Brain microvascular endothelial cell (primary cell): ENCODE results near the gene NINJ1.

Experiments
- DNase-seq: peaks from one replicate; pipeline ENCODE4 v3.0.0-alpha.2; 2020
- H3K27ac ChIP-seq: fragments of 250-450 bp; sonication (Bioruptor Pico); 2 replicates; pipeline ENCODE4 v1.5.1; 2020; ENCODE audit warnings: mild to moderate bottlenecking, moderate library complexity
- H3K27me3 ChIP-seq: fragments of 250-450 bp; sonication (Bioruptor Pico); replicated peaks from 2 replicates; pipeline ENCODE4 v1.5.1; 2020; ENCODE audit warnings: mild to moderate bottlenecking
- H3K36me3 ChIP-seq: fragments of 250-450 bp; sonication (Bioruptor Pico); replicated peaks from 2 replicates; pipeline ENCODE4 v1.5.1; 2020; ENCODE audit warnings: mild to moderate bottlenecking
- H3K4me3 ChIP-seq: 2 replicates; pipeline ENCODE4 v1.5.1; 2011; ENCODE audit warnings: low read depth, mild to moderate bottlenecking, control low read depth, low read length, moderate library complexity
- in situ Hi-C: cut with HindIII; loops from 2 replicates; pipeline ENCODE4 v1.10.0; 2017; ENCODE audit warnings: low sequenced_read_pairs, low pct_ligation_motif_present
- TF ChIP-seq, protein P1 (sequence below): IDR thresholded peaks from 2 replicates; pipeline ENCODE4 v1.5.1; 2011; ENCODE audit warnings: low read depth, mild to moderate bottlenecking, moderate library complexity, low read length, control low read depth, inconsistent platforms; ENCODE audit errors: missing control alignments

NINJ1 gene

DNA sequence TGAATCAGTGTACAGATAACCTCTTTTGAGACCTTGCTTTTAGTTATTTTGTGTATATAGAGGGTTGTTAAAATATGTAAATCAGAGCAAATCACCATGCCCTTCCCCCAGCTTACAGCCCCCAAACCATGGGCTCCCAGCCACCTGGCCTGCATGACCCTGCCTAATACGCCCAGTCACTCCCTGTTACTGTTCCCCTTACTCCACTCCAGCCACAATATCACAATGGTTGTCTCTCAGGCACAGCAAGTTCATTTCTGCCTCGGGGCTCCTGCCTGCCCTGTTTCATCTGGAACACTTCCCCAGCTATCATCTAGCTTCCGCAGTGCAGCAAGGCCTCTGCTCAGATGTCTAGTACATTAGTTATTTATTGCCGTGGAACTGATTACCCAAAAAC is 43.0 kb downstream of the NINJ1 start:
- Histone ChIP-seq H3K27me3 (no peaks in the 10 kb centered on the region), H3K27ac (no peak overlapping the region), H3K4me3 (no peak overlapping the region), H3K36me3 (no peaks in the 10 kb centered on the region)
- no peak for DNase-seq
- in situ Hi-C loops: no loop called here
- TF ChIP-seq, protein P1, sequence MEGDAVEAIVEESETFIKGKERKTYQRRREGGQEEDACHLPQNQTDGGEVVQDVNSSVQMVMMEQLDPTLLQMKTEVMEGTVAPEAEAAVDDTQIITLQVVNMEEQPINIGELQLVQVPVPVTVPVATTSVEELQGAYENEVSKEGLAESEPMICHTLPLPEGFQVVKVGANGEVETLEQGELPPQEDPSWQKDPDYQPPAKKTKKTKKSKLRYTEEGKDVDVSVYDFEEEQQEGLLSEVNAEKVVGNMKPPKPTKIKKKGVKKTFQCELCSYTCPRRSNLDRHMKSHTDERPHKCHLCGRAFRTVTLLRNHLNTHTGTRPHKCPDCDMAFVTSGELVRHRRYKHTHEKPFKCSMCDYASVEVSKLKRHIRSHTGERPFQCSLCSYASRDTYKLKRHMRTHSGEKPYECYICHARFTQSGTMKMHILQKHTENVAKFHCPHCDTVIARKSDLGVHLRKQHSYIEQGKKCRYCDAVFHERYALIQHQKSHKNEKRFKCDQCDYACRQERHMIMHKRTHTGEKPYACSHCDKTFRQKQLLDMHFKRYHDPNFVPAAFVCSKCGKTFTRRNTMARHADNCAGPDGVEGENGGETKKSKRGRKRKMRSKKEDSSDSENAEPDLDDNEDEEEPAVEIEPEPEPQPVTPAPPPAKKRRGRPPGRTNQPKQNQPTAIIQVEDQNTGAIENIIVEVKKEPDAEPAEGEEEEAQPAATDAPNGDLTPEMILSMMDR: no peak

DNA sequence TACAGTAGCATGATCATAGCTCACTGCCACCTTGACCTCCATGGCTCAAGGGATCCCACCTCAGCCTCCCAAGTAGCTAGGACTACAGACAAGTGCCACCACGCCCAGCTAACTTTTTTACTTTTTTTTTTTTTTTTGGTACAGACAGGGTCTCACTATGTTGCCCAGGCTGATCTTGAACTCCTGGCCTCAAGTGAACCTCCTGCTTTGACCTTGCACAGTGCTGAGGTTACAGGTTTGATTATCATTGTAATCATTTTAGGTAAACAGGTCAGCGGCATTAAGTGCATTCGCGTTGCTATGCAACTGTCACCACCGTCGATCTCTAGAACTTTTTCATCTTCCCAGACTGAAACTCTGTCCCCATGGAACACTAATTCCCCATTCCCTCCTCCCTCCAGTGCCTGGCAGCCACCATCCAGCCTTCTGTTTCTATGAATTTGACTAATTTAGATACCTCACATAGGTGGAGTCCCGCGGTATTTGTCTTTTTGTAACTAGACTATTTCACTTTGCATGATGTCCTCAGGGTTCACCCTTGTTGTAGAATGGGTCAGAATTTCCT is 43.9 kb downstream of the NINJ1 start:
- in situ Hi-C loops: no loop called here
- DNase-seq: no peak
- H3K27ac ChIP-seq: no peak overlapping the region
- TF ChIP-seq, protein P1: no peak
- no peaks in the 10 kb centered on the region for H3K27me3 ChIP-seq
- no peaks in the 10 kb centered on the region for H3K36me3 ChIP-seq
- H3K4me3 ChIP-seq: no peak overlapping the region

DNA sequence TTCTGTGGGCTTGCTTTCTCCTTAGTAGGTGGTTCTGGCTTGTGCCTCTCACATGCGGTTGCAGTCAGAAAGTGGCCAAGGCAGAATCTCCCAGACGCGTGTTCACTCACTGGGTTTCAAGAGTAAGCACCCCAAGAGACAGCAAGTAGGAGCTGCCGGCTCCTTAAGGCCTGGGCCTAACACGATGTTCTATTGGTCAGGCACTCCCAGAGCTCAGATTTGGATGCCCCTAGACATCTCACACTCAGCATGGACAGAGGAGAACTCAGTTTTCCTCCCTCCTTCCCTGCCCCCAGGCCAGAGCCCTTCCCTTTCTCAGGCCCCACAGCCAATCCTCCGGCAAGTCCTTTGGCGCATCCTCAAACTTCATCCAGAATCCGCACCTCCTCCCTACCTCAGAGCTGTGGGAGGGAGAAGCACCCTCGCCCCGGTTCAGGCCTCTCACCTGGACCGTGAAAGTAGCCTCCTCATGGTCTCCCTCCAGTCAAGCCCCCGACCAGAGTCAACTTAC is 44.5 kb downstream of the NINJ1 start:
- no peaks in the 10 kb centered on the region for H3K36me3 ChIP-seq
- no peak overlapping the region for H3K27ac ChIP-seq
- TF ChIP-seq, protein P1: no peak
- DNase-seq: no peak
- in situ Hi-C loops: no loop called here
- H3K27me3 ChIP-seq: no peaks in the 10 kb centered on the region
- no peak overlapping the region for H3K4me3 ChIP-seq

DNA sequence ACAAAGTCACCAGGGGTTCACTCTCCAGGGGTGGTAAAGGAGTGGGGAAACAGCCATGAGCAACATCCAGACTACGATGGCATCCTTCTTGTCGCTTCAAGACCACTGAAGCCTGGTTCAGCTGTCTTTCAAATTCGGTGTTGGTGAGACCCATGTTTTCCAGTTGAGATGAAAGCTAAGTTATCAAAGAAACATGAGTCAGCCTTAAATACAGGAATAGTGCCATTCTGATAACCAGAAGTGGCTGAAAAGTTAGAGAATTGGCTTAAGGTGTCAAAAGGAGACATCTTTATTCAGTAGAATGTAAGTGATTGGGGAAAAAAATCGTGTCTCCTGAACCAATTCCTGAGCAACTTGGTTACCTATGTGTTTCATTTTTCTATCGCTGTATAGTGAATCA is 45.0 kb downstream of the NINJ1 start:
- in situ Hi-C loops: no loop called here
- no peak overlapping the region for H3K4me3 ChIP-seq
- H3K27me3 ChIP-seq: no peaks in the 10 kb centered on the region
- no peaks in the 10 kb centered on the region for H3K36me3 ChIP-seq
- TF ChIP-seq, protein P1: no peak
- H3K27ac ChIP-seq: no peak overlapping the region
- no peak for DNase-seq

DNA sequence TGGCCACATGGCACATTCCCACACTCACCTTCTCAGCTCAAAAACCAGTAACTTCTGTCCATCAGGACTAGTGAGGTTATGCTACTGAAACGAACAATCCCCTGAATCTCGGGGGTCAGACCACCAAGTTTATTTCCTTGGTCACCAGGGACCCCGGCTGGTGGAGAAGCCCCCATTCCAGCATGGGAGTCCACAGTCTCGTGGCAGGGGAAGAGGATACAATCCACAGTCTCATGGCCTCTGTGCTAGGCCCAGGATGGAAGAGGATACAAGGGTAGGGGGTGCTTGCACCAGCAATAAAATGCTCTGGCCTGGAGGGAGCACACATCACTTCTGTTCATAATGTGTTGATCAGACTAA is 45.4 kb downstream of the NINJ1 start:
- Histone ChIP-seq H3K27ac (no peak overlapping the region), H3K36me3 (no peaks in the 10 kb centered on the region), H3K4me3 (no peak overlapping the region), H3K27me3 (no peaks in the 10 kb centered on the region)
- in situ Hi-C loops: no loop called here
- DNase-seq: no peak
- TF ChIP-seq, protein P1: no peak
